Measurements from ENCODE around the gene ZNF181. TPM values are rescaled to one million over a fixed set of nuclear protein-coding genes. Genes with fewer than 3 reads are reported as not detected.

The ZNF181 gene
- total and polyA plus RNA-seq, 4 donors, result 8.9 to 15.2 (median 10.0) TPM

DNA sequence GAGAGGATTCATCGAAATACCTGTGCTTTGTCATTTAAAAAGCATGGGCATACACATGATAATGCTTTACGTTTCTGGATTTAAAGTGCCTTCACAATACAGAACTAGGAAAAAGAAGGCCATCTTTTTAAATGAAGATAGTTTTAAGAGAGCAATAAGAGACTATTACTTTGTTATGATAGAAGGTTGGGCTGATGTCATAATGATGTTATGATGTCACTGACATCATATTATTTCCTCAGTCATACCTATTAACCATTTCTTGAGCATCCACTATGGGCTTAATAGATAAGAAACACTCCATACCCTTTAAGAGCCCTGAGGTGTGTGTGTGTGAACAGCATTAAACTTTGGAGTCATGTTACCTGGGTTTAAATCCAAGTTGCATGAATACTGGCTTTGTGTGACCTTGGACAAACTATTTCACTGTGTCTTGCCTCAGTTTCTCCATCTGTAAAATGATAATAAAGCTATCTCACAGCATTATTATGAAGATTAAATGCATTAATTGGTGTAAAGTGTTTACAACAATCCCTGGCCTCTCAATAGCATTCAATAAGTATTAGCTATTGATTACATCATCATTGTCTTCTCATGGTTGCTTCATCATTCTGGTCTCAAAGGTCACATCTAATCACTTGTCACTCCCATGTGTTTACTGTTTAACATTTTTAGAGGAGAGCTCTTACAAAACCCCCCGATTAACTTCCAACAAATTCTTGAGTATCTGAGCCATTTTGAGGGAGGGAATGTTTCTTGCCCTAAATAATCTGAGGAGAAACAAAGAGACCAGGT lies 11.1 kb downstream of the ZNF181 start:
- no peak for DNase-seq (ENCODE audit: low spot score)
- Histone ChIP-seq H3K4me1 (ENCODE audit: control insufficient read depth in 4 of 4, insufficient read depth in 4 of 4, low read length in 3 of 4) (no peaks in the 10 kb centered on the region), H3K36me3 (ENCODE audit: control insufficient read depth in 4 of 4, insufficient read depth in 3 of 4, low read depth in 1 of 4, low read length in 3 of 4) (peaks cover 7 to 30% (median 23%) of the 10 kb centered on the region in 4 donors), H3K27me3 (ENCODE audit: control insufficient read depth in 4 of 4, insufficient read depth in 4 of 4, low read length in 3 of 4) (no peaks in the 10 kb centered on the region), H3K9me3 (ENCODE audit: control insufficient read depth in 4 of 4, low read length in 3 of 4) (peaks cover 32 to 89% (median 58%) of the 10 kb centered on the region in 4 donors), H3K9ac (ENCODE audit: low read depth in 1 of 2, low read length in 2 of 2) (no peak overlapping the region), H3K4me3 (ENCODE audit: low read depth in 1 of 3, low read length in 3 of 3) (peak overlapping the region in 1 of 3 donors; percentile 16), H3K27ac (ENCODE audit: low read depth in 1 of 2, low read length in 2 of 2) (no peak overlapping the region)
- 76% methylated on average over 3 of the region's 3 CpGs for WGBS
- TF ChIP-seq RAD21 (IDR thresholded peaks at IDR 0.05) (no peak), FOXA2 (IDR thresholded peaks at IDR 0.05) (no peak), HNF4A (conservative IDR thresholded peaks at IDR 0.05) (peak in 1 of 2 donors; percentile 29), GABPA (IDR thresholded peaks at IDR 0.05 in 1 of 2, conservative IDR thresholded peaks at IDR 0.05 in 1 of 2) (no peak)
- TF ChIP-seq, protein P1, sequence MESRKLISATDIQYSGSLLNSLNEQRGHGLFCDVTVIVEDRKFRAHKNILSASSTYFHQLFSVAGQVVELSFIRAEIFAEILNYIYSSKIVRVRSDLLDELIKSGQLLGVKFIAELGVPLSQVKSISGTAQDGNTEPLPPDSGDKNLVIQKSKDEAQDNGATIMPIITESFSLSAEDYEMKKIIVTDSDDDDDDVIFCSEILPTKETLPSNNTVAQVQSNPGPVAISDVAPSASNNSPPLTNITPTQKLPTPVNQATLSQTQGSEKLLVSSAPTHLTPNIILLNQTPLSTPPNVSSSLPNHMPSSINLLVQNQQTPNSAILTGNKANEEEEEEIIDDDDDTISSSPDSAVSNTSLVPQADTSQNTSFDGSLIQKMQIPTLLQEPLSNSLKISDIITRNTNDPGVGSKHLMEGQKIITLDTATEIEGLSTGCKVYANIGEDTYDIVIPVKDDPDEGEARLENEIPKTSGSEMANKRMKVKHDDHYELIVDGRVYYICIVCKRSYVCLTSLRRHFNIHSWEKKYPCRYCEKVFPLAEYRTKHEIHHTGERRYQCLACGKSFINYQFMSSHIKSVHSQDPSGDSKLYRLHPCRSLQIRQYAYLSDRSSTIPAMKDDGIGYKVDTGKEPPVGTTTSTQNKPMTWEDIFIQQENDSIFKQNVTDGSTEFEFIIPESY (IDR thresholded peaks at IDR 0.05), result no peak

DNA sequence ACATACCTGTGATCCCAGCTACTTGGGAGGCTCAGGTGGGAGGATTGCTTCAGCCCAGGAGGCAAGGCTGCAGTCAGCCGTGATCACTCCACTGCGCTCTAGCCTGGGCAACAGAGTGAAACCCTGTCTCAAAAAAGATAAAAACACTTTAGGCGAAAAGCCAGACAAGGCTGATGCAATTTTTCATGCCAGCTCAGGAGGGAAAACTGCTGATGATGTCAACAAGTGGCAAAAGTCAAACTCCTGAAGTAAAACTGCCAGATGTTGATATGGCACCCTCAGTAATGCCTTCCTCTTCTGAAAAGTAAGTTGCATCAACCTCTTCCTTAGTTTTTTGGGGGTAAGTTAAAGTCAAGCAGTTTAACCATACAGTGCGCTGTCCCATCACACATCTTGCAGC lies 23.4 kb downstream of the ZNF181 start:
- Histone ChIP-seq H3K4me3 (ENCODE audit: low read depth in 1 of 3, low read length in 3 of 3) (peak overlapping the region in 2 of 3 donors; percentile 54 to 60), H3K4me1 (ENCODE audit: control insufficient read depth in 4 of 4, insufficient read depth in 4 of 4, low read length in 3 of 4) (no peaks in the 10 kb centered on the region), H3K9me3 (ENCODE audit: control insufficient read depth in 4 of 4, low read length in 3 of 4) (peaks cover 41 to 83% (median 78%) of the 10 kb centered on the region in 4 donors), H3K9ac (ENCODE audit: low read depth in 1 of 2, low read length in 2 of 2) (no peak overlapping the region), H3K27me3 (ENCODE audit: control insufficient read depth in 4 of 4, insufficient read depth in 4 of 4, low read length in 3 of 4) (no peaks in the 10 kb centered on the region), H3K27ac (ENCODE audit: low read depth in 1 of 2, low read length in 2 of 2) (no peak overlapping the region), H3K36me3 (ENCODE audit: control insufficient read depth in 4 of 4, insufficient read depth in 3 of 4, low read depth in 1 of 4, low read length in 3 of 4) (peaks cover 3 to 29% (median 23%) of the 10 kb centered on the region in 4 donors)
- WGBS, result 97% methylated on average over 4 of the region's 4 CpGs
- TF ChIP-seq HNF4G (IDR thresholded peaks at IDR 0.05) (no peak), JUND (IDR thresholded peaks at IDR 0.05) (no peak), FOXA1 (IDR thresholded peaks at IDR 0.05) (no peak), GABPA (IDR thresholded peaks at IDR 0.05 in 1 of 2, conservative IDR thresholded peaks at IDR 0.05 in 1 of 2) (no peak), HNF4A (conservative IDR thresholded peaks at IDR 0.05) (no peak), FOXA2 (IDR thresholded peaks at IDR 0.05) (no peak), TAF1 (conservative IDR thresholded peaks at IDR 0.05) (no peak), NR2F2 (IDR thresholded peaks at IDR 0.05) (no peak), RXRA (IDR thresholded peaks at IDR 0.05) (no peak), EGR1 (IDR thresholded peaks at IDR 0.05; ENCODE audit: low read depth in 2 of 2) (no peak), YY1 (IDR thresholded peaks at IDR 0.05) (no peak), RAD21 (IDR thresholded peaks at IDR 0.05) (no peak)
- TF ChIP-seq, protein P2, sequence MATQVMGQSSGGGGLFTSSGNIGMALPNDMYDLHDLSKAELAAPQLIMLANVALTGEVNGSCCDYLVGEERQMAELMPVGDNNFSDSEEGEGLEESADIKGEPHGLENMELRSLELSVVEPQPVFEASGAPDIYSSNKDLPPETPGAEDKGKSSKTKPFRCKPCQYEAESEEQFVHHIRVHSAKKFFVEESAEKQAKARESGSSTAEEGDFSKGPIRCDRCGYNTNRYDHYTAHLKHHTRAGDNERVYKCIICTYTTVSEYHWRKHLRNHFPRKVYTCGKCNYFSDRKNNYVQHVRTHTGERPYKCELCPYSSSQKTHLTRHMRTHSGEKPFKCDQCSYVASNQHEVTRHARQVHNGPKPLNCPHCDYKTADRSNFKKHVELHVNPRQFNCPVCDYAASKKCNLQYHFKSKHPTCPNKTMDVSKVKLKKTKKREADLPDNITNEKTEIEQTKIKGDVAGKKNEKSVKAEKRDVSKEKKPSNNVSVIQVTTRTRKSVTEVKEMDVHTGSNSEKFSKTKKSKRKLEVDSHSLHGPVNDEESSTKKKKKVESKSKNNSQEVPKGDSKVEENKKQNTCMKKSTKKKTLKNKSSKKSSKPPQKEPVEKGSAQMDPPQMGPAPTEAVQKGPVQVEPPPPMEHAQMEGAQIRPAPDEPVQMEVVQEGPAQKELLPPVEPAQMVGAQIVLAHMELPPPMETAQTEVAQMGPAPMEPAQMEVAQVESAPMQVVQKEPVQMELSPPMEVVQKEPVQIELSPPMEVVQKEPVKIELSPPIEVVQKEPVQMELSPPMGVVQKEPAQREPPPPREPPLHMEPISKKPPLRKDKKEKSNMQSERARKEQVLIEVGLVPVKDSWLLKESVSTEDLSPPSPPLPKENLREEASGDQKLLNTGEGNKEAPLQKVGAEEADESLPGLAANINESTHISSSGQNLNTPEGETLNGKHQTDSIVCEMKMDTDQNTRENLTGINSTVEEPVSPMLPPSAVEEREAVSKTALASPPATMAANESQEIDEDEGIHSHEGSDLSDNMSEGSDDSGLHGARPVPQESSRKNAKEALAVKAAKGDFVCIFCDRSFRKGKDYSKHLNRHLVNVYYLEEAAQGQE (IDR thresholded peaks at IDR 0.05), result no peak
- TF ChIP-seq, protein P1 (IDR thresholded peaks at IDR 0.05), result no peak
- TF ChIP-seq, protein P3, sequence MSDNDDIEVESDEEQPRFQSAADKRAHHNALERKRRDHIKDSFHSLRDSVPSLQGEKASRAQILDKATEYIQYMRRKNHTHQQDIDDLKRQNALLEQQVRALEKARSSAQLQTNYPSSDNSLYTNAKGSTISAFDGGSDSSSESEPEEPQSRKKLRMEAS (IDR thresholded peaks at IDR 0.05), result no peak
- TF ChIP-seq, protein P4, sequence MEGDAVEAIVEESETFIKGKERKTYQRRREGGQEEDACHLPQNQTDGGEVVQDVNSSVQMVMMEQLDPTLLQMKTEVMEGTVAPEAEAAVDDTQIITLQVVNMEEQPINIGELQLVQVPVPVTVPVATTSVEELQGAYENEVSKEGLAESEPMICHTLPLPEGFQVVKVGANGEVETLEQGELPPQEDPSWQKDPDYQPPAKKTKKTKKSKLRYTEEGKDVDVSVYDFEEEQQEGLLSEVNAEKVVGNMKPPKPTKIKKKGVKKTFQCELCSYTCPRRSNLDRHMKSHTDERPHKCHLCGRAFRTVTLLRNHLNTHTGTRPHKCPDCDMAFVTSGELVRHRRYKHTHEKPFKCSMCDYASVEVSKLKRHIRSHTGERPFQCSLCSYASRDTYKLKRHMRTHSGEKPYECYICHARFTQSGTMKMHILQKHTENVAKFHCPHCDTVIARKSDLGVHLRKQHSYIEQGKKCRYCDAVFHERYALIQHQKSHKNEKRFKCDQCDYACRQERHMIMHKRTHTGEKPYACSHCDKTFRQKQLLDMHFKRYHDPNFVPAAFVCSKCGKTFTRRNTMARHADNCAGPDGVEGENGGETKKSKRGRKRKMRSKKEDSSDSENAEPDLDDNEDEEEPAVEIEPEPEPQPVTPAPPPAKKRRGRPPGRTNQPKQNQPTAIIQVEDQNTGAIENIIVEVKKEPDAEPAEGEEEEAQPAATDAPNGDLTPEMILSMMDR (IDR thresholded peaks at IDR 0.05; ENCODE audit: low read depth, low read length, missing input control), result no peak
- DNase-seq (ENCODE audit: low spot score), result no peak

All from liver (tissue), 9 donors.